Type B pancreatic cell (in vitro differentiated cells): ENCODE measurements around the gene MEIOSIN. TPM values are rescaled to one million over a fixed set of nuclear protein-coding genes. Genes with fewer than 3 reads are reported as not detected.

Experiments used
- DNase-seq: peaks from one replicate; pipeline ENCODE4 v3.0.0; 2021; ENCODE audit warnings: mixed read lengths; ENCODE audit not compliant: unreplicated experiment; ENCODE audit errors: extremely low spot score
- H3K27ac Mint-ChIP-seq: 2 replicates; pipeline ENCODE4 v1.8.0; 2021; ENCODE audit warnings: mild to moderate bottlenecking, mixed read lengths
- H3K27me3 Mint-ChIP-seq: 2 replicates; pipeline ENCODE4 v1.8.0; 2021; ENCODE audit warnings: mixed read lengths
- H3K36me3 Mint-ChIP-seq: 2 replicates; pipeline ENCODE4 v1.8.0; 2021; ENCODE audit warnings: mixed read lengths
- H3K4me1 Mint-ChIP-seq: one replicate; pipeline ENCODE4 v1.8.0; 2021; ENCODE audit warnings: mixed read lengths; ENCODE audit not compliant: unreplicated experiment
- H3K4me3 Mint-ChIP-seq: 2 replicates; pipeline ENCODE4 v1.8.0; 2021; ENCODE audit warnings: mild to moderate bottlenecking, mixed read lengths
- H3K9me3 Mint-ChIP-seq: 2 replicates; pipeline ENCODE4 v1.8.0; 2021; ENCODE audit warnings: mixed read lengths
- CTCF ChIP-seq: fragments of 200-600 bp; sonication (generic); conservative IDR thresholded peaks from 2 replicates; pipeline ENCODE4 v1.5.0; 2021; ENCODE audit warnings: antibody characterized with exemption, mild to moderate bottlenecking
- total RNA-seq: library from RNA; stranded (reverse); gene quantifications from 2 replicates; pipeline ENCODE4 v1.2.1, GENCODE V29; 2021; ENCODE audit warnings: low replicate concordance

MEIOSIN gene
- total RNA-seq, 1 donor from 2014 or later, result not detected

GRCh38 chr19:45752639-45753038 is 19.4 kb downstream of the MEIOSIN start:
- Mint-ChIP-seq H3K9me3 (no peaks in the 10 kb centered on the region), H3K27me3 (peaks cover under 1% of the 10 kb centered on the region), H3K4me1 (peaks cover 4% of the 10 kb centered on the region), H3K27ac (no peak overlapping the region), H3K4me3 (no peak overlapping the region), H3K36me3 (no peaks in the 10 kb centered on the region)
- no peak for DNase-seq
- no peak for TF ChIP-seq CTCF

- Mint-ChIP-seq H3K4me3 (no peak overlapping the region), H3K27ac (no peak overlapping the region), H3K36me3 (no peaks in the 10 kb centered on the region), H3K4me1 (peaks cover 4% of the 10 kb centered on the region), H3K9me3 (no peaks in the 10 kb centered on the region), H3K27me3 (no peaks in the 10 kb centered on the region)
- no peak for TF ChIP-seq CTCF
- DNase-seq, result no peak
Observed at GRCh38 chr19:45753548-45753947, 20.3 kb downstream of the MEIOSIN start.

GRCh38 chr19:45754323-45754722 is 21.1 kb downstream of the MEIOSIN start:
- Mint-ChIP-seq H3K4me3 (no peak overlapping the region), H3K9me3 (no peaks in the 10 kb centered on the region), H3K4me1 (peaks cover 4% of the 10 kb centered on the region), H3K36me3 (no peaks in the 10 kb centered on the region), H3K27ac (no peak overlapping the region), H3K27me3 (no peaks in the 10 kb centered on the region)
- no peak for TF ChIP-seq CTCF
- no peak for DNase-seq

GRCh38 chr19:45757695-45758094 is 24.5 kb downstream of the MEIOSIN start:
- Mint-ChIP-seq H3K27ac (no peak overlapping the region), H3K36me3 (no peaks in the 10 kb centered on the region), H3K9me3 (no peaks in the 10 kb centered on the region), H3K4me1 (peaks cover 4% of the 10 kb centered on the region), H3K27me3 (no peaks in the 10 kb centered on the region), H3K4me3 (no peak overlapping the region)
- no peak for TF ChIP-seq CTCF
- no peak for DNase-seq

GRCh38 chr19:45758921-45759320 is 25.7 kb downstream of the MEIOSIN start:
- no peak overlapping the region for H3K4me3 Mint-ChIP-seq
- H3K27ac Mint-ChIP-seq, result no peak overlapping the region
- no peak for DNase-seq
- no peaks in the 10 kb centered on the region for H3K36me3 Mint-ChIP-seq
- H3K4me1 Mint-ChIP-seq, result no peaks in the 10 kb centered on the region
- no peak for TF ChIP-seq CTCF
- no peaks in the 10 kb centered on the region for H3K27me3 Mint-ChIP-seq
- no peaks in the 10 kb centered on the region for H3K9me3 Mint-ChIP-seq

DNA sequence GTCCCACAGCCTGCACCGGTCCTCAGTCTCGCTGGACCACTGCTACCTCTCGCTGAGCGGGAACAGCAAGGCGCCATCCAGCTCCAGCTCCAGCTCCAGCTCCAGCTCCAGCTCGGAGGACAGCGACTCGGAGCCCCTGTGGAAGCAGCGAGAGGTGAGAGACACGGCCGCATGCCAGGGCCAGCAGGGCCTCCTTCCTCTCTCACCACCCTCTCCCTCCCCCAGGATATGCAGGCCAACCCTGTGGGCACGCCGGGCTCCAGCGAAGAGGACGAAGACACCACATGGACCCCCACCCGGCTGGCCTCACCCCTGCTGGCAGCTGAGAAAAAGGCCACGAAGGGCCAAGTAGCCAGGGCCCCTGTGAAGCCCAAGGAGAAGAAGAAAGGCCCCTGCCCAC is 28.5 kb downstream of the MEIOSIN start:
- Mint-ChIP-seq H3K27ac (no peak overlapping the region), H3K4me1 (peaks cover 7% of the 10 kb centered on the region), H3K27me3 (no peaks in the 10 kb centered on the region), H3K36me3 (no peaks in the 10 kb centered on the region), H3K4me3 (no peak overlapping the region), H3K9me3 (no peaks in the 10 kb centered on the region)
- DNase-seq, result no peak
- no peak for TF ChIP-seq CTCF
